GM10248 (cell line): ENCODE measurements around the gene FOXI1.

Source experiments
- CTCF ChIA-PET: fragments of 300-600 bp; sonication (Branson Sonifier 250); formaldehyde crosslinking; extraction: SDS; loops from one replicate; lab custom pipeline; 2021; ENCODE audit warnings: antibody characterized with exemption; lab: Yijun Ruan, JAX
- POLR2A ChIA-PET: fragments of 350-650 bp; sonication (Branson Sonifier 250); formaldehyde crosslinking; extraction: SDS; loops from one replicate; lab custom pipeline; 2020; ENCODE audit warnings: antibody characterized with exemption; lab: Yijun Ruan, JAX
- DNase-seq: peaks from one replicate; pipeline ENCODE4 v3.0.0; 2012; ENCODE audit errors: extremely low spot score
- CTCF ChIP-seq: IDR thresholded peaks from 2 replicates; pipeline ENCODE4 v1.5.1; 2012; ENCODE audit warnings: mild to moderate bottlenecking, low read depth; ENCODE audit errors: extremely low read depth, missing control alignments, control extremely low read depth

FOXI1 gene

GRCh38 chr5:170143710-170144109, 38.0 kb downstream of the FOXI1 start:
- ChIA-PET CTCF (interaction anchor here (2.2 kb wide), 1 partner anchor 11 kb away, joined by 12 read pairs; no protein-coding TSS in a partner anchor), POLR2A (no interaction called here)
- DNase-seq, result no peak
- TF ChIP-seq CTCF, result no peak

- POLR2A ChIA-PET, result no interaction called here
- no peak for DNase-seq
- no peak for TF ChIP-seq CTCF
- CTCF ChIA-PET, result interaction anchor here (0.9 to 2.2 kb wide), 3 partner anchors 12 to 60 kb away, joined by 3 to 12 read pairs (median 12); no protein-coding TSS in a partner anchor
Measured at GRCh38 chr5:170144286-170145023, 38.8 kb downstream of the FOXI1 start.

GRCh38 chr5:170145462-170145861, 39.8 kb downstream of the FOXI1 start:
- ChIA-PET CTCF (interaction anchor here (0.6 to 2.2 kb wide), 5 partner anchors 13 to 61 kb away, joined by 3 to 12 read pairs (median 3); no protein-coding TSS in a partner anchor), POLR2A (no interaction called here)
- TF ChIP-seq CTCF, result no peak
- DNase-seq, result no peak

GRCh38 chr5:170147051-170147752, 41.5 kb downstream of the FOXI1 start:
- TF ChIP-seq CTCF, result no peak
- no peak for DNase-seq
- CTCF ChIA-PET, result no interaction called here
- POLR2A ChIA-PET, result no interaction called here

- CTCF ChIA-PET, result interaction anchor here (1.5 kb wide), 1 partner anchor 16 kb away, joined by 4 read pairs; no protein-coding TSS in a partner anchor
- POLR2A ChIA-PET, result no interaction called here
- DNase-seq, result no peak
- TF ChIP-seq CTCF, result no peak
Measured at GRCh38 chr5:170147753-170148264, 42.1 kb downstream of the FOXI1 start.

GRCh38 chr5:170148430-170149205, 42.9 kb downstream of the FOXI1 start:
- ChIA-PET POLR2A (no interaction called here), CTCF (interaction anchor here (1.1 to 1.5 kb wide), 2 partner anchors 16 to 47 kb away, joined by 3 to 4 read pairs; no protein-coding TSS in a partner anchor)
- no peak for TF ChIP-seq CTCF
- no peak for DNase-seq
